Measurements from ENCODE around the gene CEPT1. TPM values are rescaled to one million over a fixed set of nuclear protein-coding genes. Genes with fewer than 3 reads are reported as not detected.

CEPT1 gene
- total and polyA plus RNA-seq, 2 experiments from 2014 or later = 22.3 to 51.7 TPM

GRCh38 chr1:111232134-111232533, 92.1 kb downstream of the CEPT1 start:
- no peaks in the 10 kb centered on the region for H3K79me2 ChIP-seq
- H3K4me3 ChIP-seq = no peak overlapping the region
- no peaks in the 10 kb centered on the region for H3K9me2 ChIP-seq (replicated peaks; ENCODE audit: insufficient read depth)
- no peaks in the 10 kb centered on the region for H4K20me1 ChIP-seq (ENCODE audit: insufficient read depth, poor library complexity, severe bottlenecking)
- H3K4me1 ChIP-seq (ENCODE audit: insufficient read depth) = peaks cover 7% of the 10 kb centered on the region
- H3K9me3 ChIP-seq (ENCODE audit: low read depth) = no peaks in the 10 kb centered on the region
- no peak overlapping the region for H3K4me2 ChIP-seq
- no peaks in the 10 kb centered on the region for H3K27me3 ChIP-seq
- H3K36me3 ChIP-seq (replicated peaks; ENCODE audit: insufficient read depth, low read depth) = no peaks in the 10 kb centered on the region
- H3K27ac ChIP-seq = no peak overlapping the region
- H2AFZ ChIP-seq = no peak overlapping the region
- 95% methylated on average over 3 of the region's 3 CpGs for WGBS (ENCODE audit: low lambda C conversion rate, missing lambda C conversion rate)
- TF ChIP-seq EZH2 (IDR thresholded peaks at IDR 0.05; ENCODE audit: borderline replicate concordance) (no peak), EZH2phosphoT487 (IDR thresholded peaks at IDR 0.05; ENCODE audit: low read depth, severe bottlenecking, unreplicated experiment) (no peak), CTCF (IDR thresholded peaks at IDR 0.05; ENCODE audit: poor library complexity) (no peak)
- no peak for DNase-seq (ENCODE audit: low spot score)

GRCh38 chr1:111234258-111234657, 94.2 kb downstream of the CEPT1 start:
- Histone ChIP-seq H4K20me1 (ENCODE audit: insufficient read depth, poor library complexity, severe bottlenecking) (no peaks in the 10 kb centered on the region), H3K27ac (no peak overlapping the region), H3K36me3 (replicated peaks; ENCODE audit: insufficient read depth, low read depth) (no peaks in the 10 kb centered on the region), H3K79me2 (no peaks in the 10 kb centered on the region), H3K27me3 (no peaks in the 10 kb centered on the region), H3K4me1 (ENCODE audit: insufficient read depth) (peaks cover 3% of the 10 kb centered on the region), H2AFZ (no peak overlapping the region), H3K4me2 (no peak overlapping the region), H3K4me3 (no peak overlapping the region), H3K9me2 (replicated peaks; ENCODE audit: insufficient read depth) (no peaks in the 10 kb centered on the region), H3K9me3 (ENCODE audit: low read depth) (no peaks in the 10 kb centered on the region)
- no peak for DNase-seq (ENCODE audit: low spot score)
- WGBS (ENCODE audit: low lambda C conversion rate, missing lambda C conversion rate) = 80% methylated on average over 4 of the region's 4 CpGs
- TF ChIP-seq EZH2 (IDR thresholded peaks at IDR 0.05; ENCODE audit: borderline replicate concordance) (no peak), CTCF (IDR thresholded peaks at IDR 0.05; ENCODE audit: poor library complexity) (no peak), EZH2phosphoT487 (IDR thresholded peaks at IDR 0.05; ENCODE audit: low read depth, severe bottlenecking, unreplicated experiment) (no peak)

Small RNAs within 50 kb of the gene (small RNA-seq; reads per million reads assigned to genes)
- not detected for gene AL355816.1

Other genes with a start within 250 kb of the CEPT1 start
- 12.8 and 17.5 TPM in 2 replicates for gene LRIF1, start 176.3 kb upstream of the CEPT1 start, total RNA-seq
- 9.5 and 11.1 TPM in 2 replicates for gene LRIF1, start 176.3 kb upstream of the CEPT1 start, polyA plus RNA-seq
- gene DRAM2, start 130 bp upstream of the CEPT1 start, total RNA-seq = 67.6 and 96.1 TPM in 2 replicates
- gene DRAM2, start 130 bp upstream of the CEPT1 start, polyA plus RNA-seq = 56.7 and 67.1 TPM in 2 replicates
- 7.3 and 7.6 TPM in 2 replicates for gene DENND2D, start 60.4 kb downstream of the CEPT1 start, total RNA-seq
- gene DENND2D, start 60.4 kb downstream of the CEPT1 start, polyA plus RNA-seq = 8.3 and 14.3 TPM in 2 replicates
- 2.4 and 5.7 TPM in 2 replicates for gene CHI3L2, start 87.5 kb downstream of the CEPT1 start, total RNA-seq
- gene CHI3L2, start 87.5 kb downstream of the CEPT1 start, polyA plus RNA-seq = 0.24 and 3.9 TPM in 2 replicates
- 0.28 TPM in 1 of 2 replicates, not detected in the other for gene CHIA, start 150.6 kb downstream of the CEPT1 start, total RNA-seq
- gene CHIA, start 150.6 kb downstream of the CEPT1 start, polyA plus RNA-seq = not detected in 2 replicates

Measured in hepatocyte (in vitro differentiated cells).